Lower leg skin (tissue), 4 donors: ENCODE data around the gene SNAPIN. TPM values are rescaled to one million over a fixed set of nuclear protein-coding genes. Genes with fewer than 3 reads are reported as not detected.
A peak's percentile ranks its signal among the peaks of the same experiment; 100 is the strongest.
"Not testable (repeated sequence)": the region's sequence is repeated elsewhere in the genome, so short reads cannot be mapped to it uniquely, and the experiment has no call there.

Experiments
- DNase-seq, 2 donors: peaks; one replicate each; pipeline ENCODE4 v3.0.0-alpha.2; 2019; ENCODE audit warnings: low spot score in 2 of 2
- H3K4me3 ChIP-seq: fragments of 200-600 bp; sonication (generic); 2 replicates; pipeline ENCODE4 v1.5.1; 2017; ENCODE audit warnings: mild to moderate bottlenecking, low read depth; ENCODE audit not compliant: poor library complexity, severe bottlenecking
- CTCF ChIP-seq, 3 donors: fragments of 450-650 bp; IDR thresholded peaks; one replicate each; pipeline ENCODE4 v1.5.1; 2016; ENCODE audit warnings: antibody characterized with exemption in 3 of 3, mild to moderate bottlenecking in 3 of 3, moderate library complexity in 2 of 3
- POLR2A ChIP-seq, 2 donors: fragments of 450-650 bp; IDR thresholded peaks; one replicate each; pipeline ENCODE4 v1.6.1; 2016 to 2017; ENCODE audit warnings: antibody characterized with exemption in 2 of 2, mild to moderate bottlenecking in 1 of 2, moderate library complexity in 1 of 2
- whole genome bisulfite sequencing, 2 donors: methylation state at CpG; one replicate each; pipeline ENCODE4 v1.1.5; 2018; 5-methylcytosine and 5-hydroxymethylcytosine counted together
- intact Hi-C: fragments of 100-400 bp; cut with DNase I; formaldehyde crosslinking; loops from one replicate; pipeline ENCODE4 v1.15.0; 2023; ENCODE audit warnings: low total_unique reads
- total RNA-seq, 4 donors: library from RNA; depleted of rRNA; stranded (reverse); fragments of >200 nt; gene quantifications; one replicate each; pipeline ENCODE4 v1.1.0, GENCODE V29; 2016

SNAPIN gene
- total RNA-seq, 4 donors from 2014 or later = 34.8 to 60.4 (median 46.9) TPM

GRCh38 chr1:153670859-153671627 is 12.5 kb downstream of the SNAPIN start, which contains the start of gene ILF2:
TSS of gene ILF2 (minus strand) at chr1:153670993. CDS start at chr1:153670922, 71 bp downstream.
- peak; percentile 98 to 100 for DNase-seq
- 1% methylated on average over 35 of the region's 35 CpGs for WGBS, 2 donors
- intact Hi-C loops = no loop called here
- TF ChIP-seq CTCF (IDR thresholded peaks at IDR 0.05) (no peak), POLR2A (IDR thresholded peaks at IDR 0.05) (peak in 1 of 2 donors; percentile 78)
- peak within 1 kb of the TSS; percentile 69 for H3K4me3 ChIP-seq

GRCh38 chr1:153671628-153672353 is 13.3 kb downstream of the SNAPIN start:
- H3K4me3 ChIP-seq = peak overlapping the region; percentile 19
- DNase-seq, intact Hi-C loops: not testable (repeated sequence)
- 7 to 10% methylated on average over 28 of the region's 28 CpGs for WGBS, 2 donors

GRCh38 chr1:153673511-153673910 is 15.0 kb downstream of the SNAPIN start:
- 93 to 100% methylated on average over 2 of the region's 2 CpGs for WGBS, 2 donors
- DNase-seq = no peak
- TF ChIP-seq CTCF (IDR thresholded peaks at IDR 0.05) = no peak
- no peak for TF ChIP-seq POLR2A (IDR thresholded peaks at IDR 0.05)
- intact Hi-C loops = no loop called here
- H3K4me3 ChIP-seq = no peak overlapping the region

- intact Hi-C loops = no loop called here
- H3K4me3 ChIP-seq = peak overlapping the region; percentile 6
- TF ChIP-seq CTCF (IDR thresholded peaks at IDR 0.05) (peak in 1 of 3 donors; percentile 57), POLR2A (IDR thresholded peaks at IDR 0.05) (no peak)
- DNase-seq = peak in 1 of 2 donors; percentile 90
- WGBS, 2 donors = 1 to 2% methylated on average over 29 of the region's 29 CpGs
These were observed 19.4 kb downstream of the SNAPIN start for GRCh38 chr1:153677718-153678518.

- intact Hi-C loops = no loop called here
- H3K4me3 ChIP-seq = peak within 1 kb of the TSS; percentile 41
- WGBS, 2 donors = 0 to 1% methylated on average over 43 to 45 of the region's 78 CpGs
- TF ChIP-seq POLR2A (IDR thresholded peaks at IDR 0.05) (no peak), CTCF (IDR thresholded peaks at IDR 0.05) (no peak)
- peak in 1 of 2 donors; percentile 89 for DNase-seq
These were observed 20.2 kb downstream of the SNAPIN start, which contains the start of gene NPR1 for GRCh38 chr1:153678519-153679336. TSS of gene NPR1 (plus strand) at chr1:153678688. CDS start at chr1:153679109, 421 bp downstream.
